HEK293 (cell line): ENCODE results near the gene INSRR.

Experiments used
- CTCF ChIA-PET: fragments of 350-600 bp; formaldehyde crosslinking; extraction: SDS; loops from one replicate; lab custom pipeline; 2021; ENCODE audit warnings: antibody characterized with exemption; lab: Yijun Ruan, JAX
- POLR2A ChIA-PET: fragments of 300-600 bp; formaldehyde crosslinking; extraction: SDS; loops from one replicate; lab custom pipeline; 2020; ENCODE audit warnings: antibody characterized with exemption, inconsistent platforms; lab: Yijun Ruan, JAX
- H3K27ac ChIP-seq: fragments of 200-500 bp; sonication (Bioruptor generic); 2 replicates; pipeline ENCODE4 v1.5.1; 2014; ENCODE audit warnings: low read depth, low read length, control low read depth, inconsistent platforms; ENCODE audit errors: extremely low read depth
- H3K36me3 ChIP-seq, 2 experiments: fragments of 200-500 bp in 1 of 2; sonication (Bioruptor generic) in 1 of 2; 1 replicate in 1 of 2; 2 replicates in 1 of 2; pipeline ENCODE4 v1.5.1; 2014 to 2017; ENCODE audit warnings: inconsistent platforms in 2 of 2, low read length in 2 of 2; ENCODE audit not compliant: control insufficient read depth in 2 of 2, insufficient read depth in 1 of 2
- H3K4me1 ChIP-seq: fragments of 200-500 bp; sonication (Bioruptor generic); 2 replicates; pipeline ENCODE4 v1.5.1; 2014; ENCODE audit warnings: mild to moderate bottlenecking, low read length, inconsistent platforms; ENCODE audit not compliant: control insufficient read depth, insufficient read depth
- H3K4me3 ChIP-seq: 2 replicates; pipeline ENCODE4 v1.5.1; 2011; ENCODE audit warnings: low read depth, mild to moderate bottlenecking, control low read depth, low read length, moderate library complexity
- H3K9me3 ChIP-seq: fragments of 200-500 bp; sonication (Bioruptor generic); 2 replicates; pipeline ENCODE4 v1.5.1; 2014; ENCODE audit warnings: low read depth, low read length, inconsistent platforms; ENCODE audit not compliant: control insufficient read depth, insufficient read depth
- BCL6B ChIP-seq: fragments of 450-650 bp; formaldehyde crosslinking; IDR thresholded peaks from 2 replicates; pipeline ENCODE4 v1.5.1; 2017; ENCODE audit warnings: missing biosample characterization, missing genetic modification characterization
- GLIS1 ChIP-seq: fragments of 450-650 bp; formaldehyde crosslinking; IDR thresholded peaks from 2 replicates; pipeline ENCODE4 v1.5.1; 2016; ENCODE audit warnings: missing biosample characterization, missing genetic modification characterization
- GLIS2 ChIP-seq: fragments of 450-650 bp; formaldehyde crosslinking; IDR thresholded peaks from 2 replicates; pipeline ENCODE4 v1.5.1; 2016; ENCODE audit warnings: missing biosample characterization, missing genetic modification characterization
- HOXC10 ChIP-seq: sonication (generic); formaldehyde crosslinking; IDR thresholded peaks from 2 replicates; pipeline ENCODE4 v1.8.1; 2023; ENCODE audit warnings: mild to moderate bottlenecking, missing genetic modification reagents
- INSM2 ChIP-seq: fragments of 450-650 bp; formaldehyde crosslinking; IDR thresholded peaks from 2 replicates; pipeline ENCODE4 v1.5.1; 2016; ENCODE audit warnings: missing biosample characterization, missing genetic modification characterization
- PRDM1 ChIP-seq: fragments of 450-650 bp; formaldehyde crosslinking; IDR thresholded peaks from 2 replicates; pipeline ENCODE4; 2016; ENCODE audit warnings: missing biosample characterization, missing genetic modification characterization
- PRDM6 ChIP-seq: fragments of 450-650 bp; formaldehyde crosslinking; IDR thresholded peaks from 2 replicates; pipeline ENCODE4 v1.5.1; 2017; ENCODE audit warnings: missing biosample characterization, missing genetic modification characterization
- REPIN1 ChIP-seq: fragments of 450-650 bp; formaldehyde crosslinking; IDR thresholded peaks from 2 replicates; pipeline ENCODE4 v1.5.1; 2017; ENCODE audit warnings: missing biosample characterization, missing genetic modification characterization, low read depth
- YY2 ChIP-seq: fragments of 450-650 bp; formaldehyde crosslinking; IDR thresholded peaks from 2 replicates; pipeline ENCODE4 v1.5.1; 2016; ENCODE audit warnings: missing biosample characterization, missing genetic modification characterization
- ZBTB1 ChIP-seq: fragments of 450-650 bp; formaldehyde crosslinking; IDR thresholded peaks from 2 replicates; pipeline ENCODE4 v1.5.1; 2016; ENCODE audit warnings: missing biosample characterization, missing genetic modification characterization
- ZBTB10 ChIP-seq: fragments of 450-650 bp; formaldehyde crosslinking; IDR thresholded peaks from 2 replicates; pipeline ENCODE4 v1.5.1; 2016; ENCODE audit warnings: missing biosample characterization, missing genetic modification characterization
- ZFP41 ChIP-seq: fragments of 450-650 bp; formaldehyde crosslinking; IDR thresholded peaks from 2 replicates; pipeline ENCODE4 v1.5.1; 2016; ENCODE audit warnings: missing biosample characterization, missing genetic modification characterization, borderline replicate concordance
- ZIC2 ChIP-seq: fragments of 450-650 bp; formaldehyde crosslinking; IDR thresholded peaks from 2 replicates; pipeline ENCODE4 v1.5.1; 2016; ENCODE audit warnings: missing biosample characterization, missing genetic modification characterization
- ZNF223 ChIP-seq: fragments of 450-650 bp; formaldehyde crosslinking; IDR thresholded peaks from 2 replicates; pipeline ENCODE4 v1.5.1; 2016; ENCODE audit warnings: missing biosample characterization, missing genetic modification characterization
- ZNF266 ChIP-seq: fragments of 450-650 bp; formaldehyde crosslinking; IDR thresholded peaks from 2 replicates; pipeline ENCODE4 v1.5.1; 2016; ENCODE audit warnings: missing biosample characterization, missing genetic modification characterization, low read depth
- ZNF302 ChIP-seq: fragments of 450-650 bp; formaldehyde crosslinking; IDR thresholded peaks from 2 replicates; pipeline ENCODE4 v1.5.1; 2016; ENCODE audit warnings: missing biosample characterization, missing genetic modification characterization, low read depth
- ZNF366 ChIP-seq: fragments of 450-650 bp; formaldehyde crosslinking; conservative IDR thresholded peaks from 2 replicates; pipeline ENCODE4 v1.5.1; 2016; ENCODE audit warnings: missing biosample characterization, missing genetic modification characterization
- ZNF404 ChIP-seq: fragments of 450-650 bp; formaldehyde crosslinking; IDR thresholded peaks from 2 replicates; pipeline ENCODE4 v1.5.1; 2017; ENCODE audit warnings: missing biosample characterization, missing genetic modification characterization
- ZNF423 ChIP-seq: fragments of 450-650 bp; formaldehyde crosslinking; IDR thresholded peaks from 2 replicates; pipeline ENCODE4 v1.5.1; 2016; ENCODE audit warnings: missing biosample characterization, missing genetic modification characterization
- ZNF514 ChIP-seq: fragments of 450-650 bp; formaldehyde crosslinking; IDR thresholded peaks from 2 replicates; pipeline ENCODE4 v1.5.1; 2016; ENCODE audit warnings: missing biosample characterization, missing genetic modification characterization
- ZNF596 ChIP-seq: fragments of 450-650 bp; IDR thresholded peaks from 2 replicates; pipeline ENCODE4 v1.5.0; 2018; ENCODE audit warnings: missing biosample characterization, mild to moderate bottlenecking, missing genetic modification characterization, moderate library complexity
- ZNF624 ChIP-seq: fragments of 450-650 bp; formaldehyde crosslinking; IDR thresholded peaks from 2 replicates; pipeline ENCODE4 v1.5.1; 2017; ENCODE audit warnings: missing biosample characterization, missing genetic modification characterization
- ZNF785 ChIP-seq: fragments of 450-650 bp; formaldehyde crosslinking; IDR thresholded peaks from 2 replicates; pipeline ENCODE4 v1.5.1; 2016; ENCODE audit warnings: missing biosample characterization, missing genetic modification characterization
- ZNF830 ChIP-seq: fragments of 450-650 bp; IDR thresholded peaks from 2 replicates; pipeline ENCODE4 v1.5.0; 2018; ENCODE audit warnings: missing biosample characterization, missing genetic modification characterization, low read depth, mild to moderate bottlenecking, moderate library complexity

INSRR gene

GRCh38 chr1:156887317-156887716, 28.4 kb upstream of the INSRR start (continued):
- TF ChIP-seq ZNF830 (tag by site-specific recombination): no peak
- no peak for TF ChIP-seq ZNF223
- TF ChIP-seq REPIN1 (tag by site-specific recombination): no peak
- TF ChIP-seq, all 188 proteins: peak for 0

GRCh38 chr1:156886583-156887281, 27.8 kb upstream of the INSRR start:
- H3K9me3 ChIP-seq: no peaks in the 10 kb centered on the region
- no peaks in the 10 kb centered on the region for H3K36me3 ChIP-seq
- TF ChIP-seq INSM2 (no peak), BCL6B (tag by site-specific recombination) (no peak), ZNF223 (no peak), PRDM6 (tag by site-specific recombination) (no peak), ZBTB10 (tag by site-specific recombination) (no peak), ZNF302 (tag by site-specific recombination) (no peak), GLIS2 (tag by site-specific recombination) (0 out of 2 replicates have a peak, but pooled peaks have one; percentile 17), ZBTB1 (tag by site-specific recombination) (no peak), ZNF785 (tag by site-specific recombination) (no peak), PRDM1 (tag by site-specific recombination) (peak; percentile 86), ZNF596 (tag by site-specific recombination) (peak; percentile 36; the same call in 1 of the 2 replicates), YY2 (no peak), ZNF266 (tag by site-specific recombination) (no peak), ZNF366 (tag by site-specific recombination) (peak; percentile 47; the same call in 1 of the 2 replicates), ZNF404 (tag by site-specific recombination) (no peak), ZFP41 (no peak), ZNF514 (tag by site-specific recombination) (no peak), ZNF423 (tag by site-specific recombination) (no peak), GLIS1 (tag by site-specific recombination) (peak; percentile 77), ZIC2 (tag by site-specific recombination) (no peak), ZNF624 (tag by site-specific recombination) (no peak), HOXC10 (no peak)
- ChIA-PET POLR2A (interaction anchor here (0.9 to 1.4 kb wide), 2 partner anchors 27 to 45 kb away, joined by 5 to 8 read pairs; partner anchors contain the start of gene NTRK1), CTCF (interaction anchor here (0.5 to 10.2 kb wide), 9 partner anchors 26 to 200 kb away, joined by 3 to 136 read pairs (median 11); partner anchors contain the start of genes INSRR and NTRK1)
- no peaks in the 10 kb centered on the region for H3K4me1 ChIP-seq
- H3K4me3 ChIP-seq: no peak overlapping the region
- no peak overlapping the region for H3K27ac ChIP-seq
